SK-N-SH (cell line): ENCODE results near the gene MIAT. TPM values are rescaled to one million over a fixed set of nuclear protein-coding genes. Genes with fewer than 3 reads are reported as not detected.

Experiments used
- CTCF ChIA-PET: fragments of 300-600, 350-600 bp; formaldehyde crosslinking; extraction: SDS; loops from one replicate; lab custom pipeline; 2021; lab: Yijun Ruan, JAX
- POLR2A ChIA-PET: fragments of 350-600 bp; sonication (Branson Sonifier 250); formaldehyde crosslinking; extraction: SDS; loops from one replicate; lab custom pipeline; 2020; ENCODE audit warnings: antibody characterized with exemption, inconsistent platforms; lab: Yijun Ruan, JAX
- DNase-seq: peaks from one replicate; pipeline ENCODE4 v3.0.0; 2012
- H2AFZ ChIP-seq: fragments of 200-600 bp; sonication (generic); 2 replicates; pipeline ENCODE4 v1.8.1; 2016; ENCODE audit warnings: antibody characterized with exemption, mild to moderate bottlenecking, low read depth
- H3F3A ChIP-seq: fragments of 200-600 bp; sonication (generic); replicated peaks from 2 replicates; pipeline ENCODE3; 2016; ENCODE audit warnings: antibody characterized with exemption, mild to moderate bottlenecking; ENCODE audit not compliant: insufficient read depth
- H3K27ac ChIP-seq, 2 experiments: fragments of 200-500 bp in 1 of 2; fragments of 200-600 bp in 1 of 2; sonication (Bioruptor generic) in 1 of 2; sonication (generic), shearing (Covaris generic) in 1 of 2; 2 replicates each; pipeline versions ENCODE4 v1.5.1 to v1.6.1; 2014 to 2016; ENCODE audit warnings: low read depth in 2 of 2, inconsistent platforms in 1 of 2, low read length in 1 of 2, mild to moderate bottlenecking in 1 of 2, mixed read lengths in 1 of 2
- H3K27me3 ChIP-seq: fragments of 200-600 bp; sonication (generic), shearing (Covaris generic); 2 replicates; pipeline ENCODE4 v1.6.1; 2016; ENCODE audit warnings: mixed run types; ENCODE audit not compliant: insufficient read depth
- H3K36me3 ChIP-seq, 2 experiments: fragments of 200-500 bp in 1 of 2; fragments of 200-600 bp in 1 of 2; sonication (Bioruptor generic) in 1 of 2; sonication (generic) in 1 of 2; replicated peaks in 1 of 2; 2 replicates each; pipeline versions ENCODE3 to v1.5.1; 2014 to 2016; ENCODE audit warnings: low read length in 1 of 2, mild to moderate bottlenecking in 1 of 2; ENCODE audit not compliant: insufficient read depth in 2 of 2, control insufficient read depth in 1 of 2
- H3K4me1 ChIP-seq, 2 experiments: fragments of 200-500 bp in 1 of 2; fragments of 200-600 bp in 1 of 2; sonication (Bioruptor generic) in 1 of 2; sonication (generic), shearing (Covaris generic) in 1 of 2; 2 replicates each; pipeline versions ENCODE4 v1.5.1 to v1.6.1; 2014 to 2016; ENCODE audit warnings: low read depth in 1 of 2, low read length in 1 of 2, mixed run types in 1 of 2; ENCODE audit not compliant: insufficient read depth in 2 of 2, control insufficient read depth in 1 of 2
- H3K4me2 ChIP-seq: fragments of 200-600 bp; sonication (generic), shearing (Covaris generic); 2 replicates; pipeline ENCODE4 v1.6.1; 2017; ENCODE audit warnings: mixed run types
- H3K4me3 ChIP-seq, 2 experiments: fragments of 200-500 bp in 1 of 2; fragments of 200-600 bp in 1 of 2; sonication (Bioruptor generic) in 1 of 2; sonication (generic), shearing (Covaris generic) in 1 of 2; 2 replicates each; pipeline versions ENCODE4 v1.5.1 to v1.8.1; 2014 to 2016; ENCODE audit warnings: low read depth in 2 of 2, inconsistent platforms in 1 of 2, low read length in 1 of 2, mild to moderate bottlenecking in 1 of 2, mixed read lengths in 1 of 2, moderate library complexity in 1 of 2
- H3K79me2 ChIP-seq: fragments of 200-600 bp; sonication (generic); 2 replicates; pipeline ENCODE4 v1.8.1; 2017; ENCODE audit warnings: mild to moderate bottlenecking; ENCODE audit not compliant: insufficient read depth
- H3K9ac ChIP-seq: fragments of 200-600 bp; sonication (generic); 2 replicates; pipeline ENCODE4 v1.6.1; 2017; ENCODE audit warnings: mixed run types
- H3K9me2 ChIP-seq: fragments of 200-600 bp; sonication (generic); 2 replicates; pipeline ENCODE4 v1.6.1; 2017; ENCODE audit warnings: mixed run types
- H3K9me3 ChIP-seq: fragments of 200-600 bp; sonication (generic); 2 replicates; pipeline ENCODE4 v1.6.1; 2017; ENCODE audit warnings: mixed run types, mild to moderate bottlenecking, moderate library complexity
- H4K20me1 ChIP-seq: fragments of 200-600 bp; sonication (generic); 2 replicates; pipeline ENCODE4 v1.6.1; 2017; ENCODE audit warnings: mild to moderate bottlenecking, mixed run types; ENCODE audit not compliant: insufficient read depth
- CHD2 ChIP-seq: fragments of 150-350 bp; IDR thresholded peaks from 2 replicates; pipeline ENCODE4 v1.6.1; 2018; ENCODE audit warnings: low read length; ENCODE audit not compliant: partially characterized antibody
- EZH2phosphoT487 ChIP-seq: fragments of 200-600 bp; sonication (generic); IDR thresholded peaks from 2 replicates; pipeline ENCODE4 v1.6.1; 2017; ENCODE audit warnings: low read depth, mixed run types, mild to moderate bottlenecking, antibody characterized with exemption, moderate library complexity, borderline replicate concordance
- FOXJ3 ChIP-seq: sonication (generic); formaldehyde crosslinking; IDR thresholded peaks from 2 replicates; pipeline ENCODE4 v1.5.1; 2020; ENCODE audit warnings: mild to moderate bottlenecking, missing genetic modification reagents
- GATA2 ChIP-seq: sonication (generic); formaldehyde crosslinking; IDR thresholded peaks from 2 replicates; pipeline ENCODE4 v1.5.0; 2020; ENCODE audit warnings: mild to moderate bottlenecking, missing genetic modification reagents
- MAX ChIP-seq: IDR thresholded peaks from 2 replicates; pipeline ENCODE4 v1.4.0; 2012; ENCODE audit warnings: low read depth
- MXI1 ChIP-seq: IDR thresholded peaks from 2 replicates; pipeline ENCODE4 v1.6.1; 2012; ENCODE audit warnings: mild to moderate bottlenecking, low read depth, low read length, improper control_type of control experiment
- NFIC ChIP-seq: IDR thresholded peaks from 2 replicates; pipeline ENCODE4 v1.4.0; 2012; ENCODE audit warnings: borderline replicate concordance
- PBX3 ChIP-seq: IDR thresholded peaks from 2 replicates; pipeline ENCODE4; 2012
- RAD21 ChIP-seq: IDR thresholded peaks from 2 replicates; pipeline ENCODE4 v1.6.1; 2012; ENCODE audit warnings: mild to moderate bottlenecking, low read length
- RCOR1 ChIP-seq: fragments of 150-350 bp; IDR thresholded peaks from 2 replicates; pipeline ENCODE4 v1.6.1; 2017; ENCODE audit warnings: antibody characterized with exemption, low read length
- REST ChIP-seq: IDR thresholded peaks from 2 replicates; pipeline ENCODE4 v1.6.1; 2012; ENCODE audit warnings: mild to moderate bottlenecking, low read depth, low read length, moderate library complexity
- RFX5 ChIP-seq: IDR thresholded peaks from 2 replicates; pipeline ENCODE4 v1.6.1; 2012; ENCODE audit warnings: mild to moderate bottlenecking, improper control_type of control experiment, low read length
- SIN3A ChIP-seq: IDR thresholded peaks from 2 replicates; pipeline ENCODE4 v1.6.1; 2012; ENCODE audit warnings: low read depth, mild to moderate bottlenecking, low read length, moderate library complexity, borderline replicate concordance
- TAF1 ChIP-seq: IDR thresholded peaks from 2 replicates; pipeline ENCODE4 v1.6.1; 2012; ENCODE audit warnings: low read depth, mild to moderate bottlenecking, low read length, moderate library complexity, borderline replicate concordance
- TEAD4 ChIP-seq: IDR thresholded peaks from 2 replicates; pipeline ENCODE4 v1.4.0; 2012; ENCODE audit warnings: mild to moderate bottlenecking, borderline replicate concordance; ENCODE audit not compliant: insufficient read depth
- USF2 ChIP-seq: fragments of 150-350 bp; IDR thresholded peaks from 2 replicates; pipeline ENCODE4 v1.6.1; 2017; ENCODE audit warnings: antibody characterized with exemption, low read length, low read depth, borderline replicate concordance
- YY1 ChIP-seq: IDR thresholded peaks from 2 replicates; pipeline ENCODE4 v1.4.0; 2012; ENCODE audit warnings: low read depth, mild to moderate bottlenecking
- ZBTB33 ChIP-seq: IDR thresholded peaks from 2 replicates; pipeline ENCODE4 v1.4.0; 2012; ENCODE audit warnings: low read depth, borderline replicate concordance
- WGBS: methylation state at CpG from one replicate; pipeline ENCODE4 v1.1.6; 2017; ENCODE audit warnings: low lambda C conversion rate; 5-methylcytosine and 5-hydroxymethylcytosine counted together
- polyA plus RNA-seq, 3 experiments: library from polyadenylated mRNA; depleted of rRNA; stranded (reverse); fragments of >200 nt; gene quantifications; 2 replicates each; pipeline ENCODE4 v1.2.3, GENCODE V29; 2012

The MIAT gene
- polyA plus RNA-seq, 1 of the 3 experiments (the other 2 are of a cell fraction) = 5.4 TPM

- peaks cover 5% of the 10 kb centered on the region; the same call in 1 of the 2 replicates for H3K27me3 ChIP-seq
- ChIA-PET CTCF (no interaction called here), POLR2A (no interaction called here)
- no peak overlapping the region for H3K4me3 ChIP-seq
- no peaks in the 10 kb centered on the region for H3K79me2 ChIP-seq
- H3K9me2 ChIP-seq = no peaks in the 10 kb centered on the region
- no peak overlapping the region for H2AFZ ChIP-seq
- WGBS = 12% methylated on average over 1 of the region's 1 CpG
- H3K4me1 ChIP-seq = peaks cover 0 to 2% of the 10 kb centered on the region in 2 experiments; a peak in 1 of 4 replicates
- no peak overlapping the region for H3K9ac ChIP-seq
- no peak for DNase-seq
- no peaks in the 10 kb centered on the region for H4K20me1 ChIP-seq
- H3K4me2 ChIP-seq = no peak overlapping the region
- H3K36me3 ChIP-seq = no peaks in the 10 kb centered on the region
- TF ChIP-seq EZH2phosphoT487 (no peak), TEAD4 (no peak), SIN3A (no peak), RFX5 (no peak), REST (no peak), FOXJ3 (CRISPR knock-in tag) (no peak), MAX (no peak), CHD2 (no peak), USF2 (no peak), GATA2 (CRISPR knock-in tag) (no peak), RAD21 (no peak), PBX3 (no peak), ZBTB33 (no peak), NFIC (no peak), RCOR1 (no peak), TAF1 (no peak), YY1 (no peak), MXI1 (no peak)
- H3K27ac ChIP-seq = no peak overlapping the region
- H3F3A ChIP-seq = no peaks in the 10 kb centered on the region
- no peaks in the 10 kb centered on the region for H3K9me3 ChIP-seq
These were observed 21.1 kb upstream of the MIAT start for GRCh38 chr22:26636296-26636695.
